ENCODE data around the gene CNN2. TPM values are rescaled to one million over a fixed set of nuclear protein-coding genes. Genes with fewer than 3 reads are reported as not detected.

CNN2 gene
- total RNA-seq, 2 donors from 2014 or later: 82.9 to 101 TPM

DNA sequence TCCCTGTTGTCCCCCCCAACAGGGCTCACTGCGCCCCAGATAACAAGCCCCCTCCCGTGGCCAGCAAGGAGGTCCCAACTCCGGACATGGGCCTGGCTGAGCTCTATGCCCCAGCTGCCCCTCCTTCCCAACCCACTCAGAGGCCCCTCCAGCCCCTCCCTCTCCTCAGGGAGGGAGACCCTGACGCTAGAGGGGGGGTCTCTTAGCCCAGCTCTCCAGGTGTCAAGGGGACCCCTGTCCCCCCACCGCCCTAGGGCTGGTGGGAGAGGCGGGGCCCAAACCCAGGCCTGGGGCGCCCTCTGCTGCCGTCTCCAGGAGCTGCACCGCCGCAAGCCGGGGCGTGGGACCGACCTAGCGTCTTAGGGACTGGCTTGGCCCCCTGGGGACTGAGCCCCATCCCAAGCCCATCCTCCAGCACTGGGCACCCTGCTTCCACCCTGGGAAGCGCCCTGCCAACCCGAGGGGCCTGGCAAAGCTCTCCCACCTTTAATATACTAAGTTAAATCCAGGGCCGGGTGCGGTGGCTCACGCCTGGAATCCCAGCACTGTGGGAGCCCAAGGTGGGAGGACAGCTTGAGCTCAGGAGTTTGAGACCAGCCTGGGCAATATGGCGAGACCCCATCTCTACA is 24.8 kb upstream of the CNN2 start:
- no peak overlapping the region for H3K27ac ChIP-seq
- H3K4me1 ChIP-seq (replicated peaks): peaks cover 6% of the 10 kb centered on the region
- H3K4me3 ChIP-seq: no peak overlapping the region
- H3K36me3 ChIP-seq: no peaks in the 10 kb centered on the region
- DNase-seq (ENCODE audit: low spot score): no peak
- H3K27me3 ChIP-seq (replicated peaks; ENCODE audit: insufficient read depth): peaks cover 13% of the 10 kb centered on the region
- TF ChIP-seq POLR2AphosphoS5 (IDR thresholded peaks at IDR 0.05): no peak
- TF ChIP-seq, protein P1, sequence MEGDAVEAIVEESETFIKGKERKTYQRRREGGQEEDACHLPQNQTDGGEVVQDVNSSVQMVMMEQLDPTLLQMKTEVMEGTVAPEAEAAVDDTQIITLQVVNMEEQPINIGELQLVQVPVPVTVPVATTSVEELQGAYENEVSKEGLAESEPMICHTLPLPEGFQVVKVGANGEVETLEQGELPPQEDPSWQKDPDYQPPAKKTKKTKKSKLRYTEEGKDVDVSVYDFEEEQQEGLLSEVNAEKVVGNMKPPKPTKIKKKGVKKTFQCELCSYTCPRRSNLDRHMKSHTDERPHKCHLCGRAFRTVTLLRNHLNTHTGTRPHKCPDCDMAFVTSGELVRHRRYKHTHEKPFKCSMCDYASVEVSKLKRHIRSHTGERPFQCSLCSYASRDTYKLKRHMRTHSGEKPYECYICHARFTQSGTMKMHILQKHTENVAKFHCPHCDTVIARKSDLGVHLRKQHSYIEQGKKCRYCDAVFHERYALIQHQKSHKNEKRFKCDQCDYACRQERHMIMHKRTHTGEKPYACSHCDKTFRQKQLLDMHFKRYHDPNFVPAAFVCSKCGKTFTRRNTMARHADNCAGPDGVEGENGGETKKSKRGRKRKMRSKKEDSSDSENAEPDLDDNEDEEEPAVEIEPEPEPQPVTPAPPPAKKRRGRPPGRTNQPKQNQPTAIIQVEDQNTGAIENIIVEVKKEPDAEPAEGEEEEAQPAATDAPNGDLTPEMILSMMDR (IDR thresholded peaks at IDR 0.05): peak; percentile 44 to 86 (median 66)
- peak; percentile 8 for TF ChIP-seq POLR2A (IDR thresholded peaks at IDR 0.05)
- no peaks in the 10 kb centered on the region for H3K9me3 ChIP-seq
- intact Hi-C loops (cut with DNase I): loop anchor here (1.0 kb wide), 1 partner anchor 80 kb away; no protein-coding TSS in a partner anchor
- WGBS: 9% methylated on average over 20 of the region's 20 CpGs

GRCh38 chr19:1002600-1002999 is 23.8 kb upstream of the CNN2 start:
- no peak for TF ChIP-seq POLR2AphosphoS5 (IDR thresholded peaks at IDR 0.05)
- TF ChIP-seq POLR2A (IDR thresholded peaks at IDR 0.05): no peak
- TF ChIP-seq, protein P1 (IDR thresholded peaks at IDR 0.05): no peak
- no peak for DNase-seq (ENCODE audit: low spot score)
- no peak overlapping the region for H3K27ac ChIP-seq
- 75% methylated on average over 4 of the region's 4 CpGs for WGBS
- peaks cover 13% of the 10 kb centered on the region for H3K27me3 ChIP-seq (replicated peaks; ENCODE audit: insufficient read depth)
- no peak overlapping the region for H3K4me3 ChIP-seq
- intact Hi-C loops (cut with DNase I): no loop called here
- no peaks in the 10 kb centered on the region for H3K36me3 ChIP-seq
- peaks cover 6% of the 10 kb centered on the region for H3K4me1 ChIP-seq (replicated peaks)
- no peaks in the 10 kb centered on the region for H3K9me3 ChIP-seq

- Histone ChIP-seq H3K4me3 (no peak overlapping the region), H3K4me1 (replicated peaks) (peaks cover 6% of the 10 kb centered on the region), H3K27me3 (replicated peaks; ENCODE audit: insufficient read depth) (peaks cover 11% of the 10 kb centered on the region), H3K36me3 (no peaks in the 10 kb centered on the region), H3K9me3 (no peaks in the 10 kb centered on the region), H3K27ac (no peak overlapping the region)
- WGBS: 84% methylated on average over 21 of the region's 37 CpGs
- no peak for DNase-seq (ENCODE audit: low spot score)
- no peak for TF ChIP-seq POLR2AphosphoS5 (IDR thresholded peaks at IDR 0.05)
- TF ChIP-seq, protein P1 (IDR thresholded peaks at IDR 0.05): no peak
- no peak for TF ChIP-seq POLR2A (IDR thresholded peaks at IDR 0.05)
- intact Hi-C loops (cut with DNase I): no loop called here
These were observed 23.1 kb upstream of the CNN2 start for GRCh38 chr19:1003283-1003682.

DNA sequence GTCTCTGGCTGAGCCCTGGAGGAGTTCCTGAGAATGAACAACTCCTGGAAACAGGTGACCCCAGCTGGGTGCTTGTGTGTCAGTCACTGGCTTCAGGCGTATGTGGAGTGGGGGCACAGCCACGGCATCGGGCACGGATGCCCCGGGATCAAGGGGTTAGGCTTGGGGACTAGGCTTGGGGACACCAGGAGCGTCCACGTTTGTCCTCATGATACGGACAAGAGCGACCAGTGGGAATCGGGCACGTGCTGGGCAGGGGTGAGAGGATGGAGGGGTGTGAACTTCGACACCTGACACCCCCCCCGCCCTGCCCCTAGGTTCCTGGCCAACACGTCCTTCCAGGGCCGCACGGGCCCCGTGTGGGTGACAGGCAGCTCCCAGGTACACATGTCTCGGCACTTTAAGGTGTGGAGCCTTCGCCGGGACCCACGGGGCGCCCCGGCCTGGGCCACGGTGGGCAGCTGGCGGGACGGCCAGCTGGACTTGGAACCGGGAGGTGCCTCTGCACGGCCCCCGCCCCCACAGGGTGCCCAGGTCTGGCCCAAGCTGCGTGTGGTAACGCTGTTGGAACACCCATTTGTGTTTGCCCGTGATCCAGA is 22.1 kb upstream of the CNN2 start:
- Histone ChIP-seq H3K27ac (no peak overlapping the region), H3K4me3 (no peak overlapping the region), H3K9me3 (no peaks in the 10 kb centered on the region), H3K36me3 (no peaks in the 10 kb centered on the region), H3K27me3 (replicated peaks; ENCODE audit: insufficient read depth) (peaks cover 5% of the 10 kb centered on the region), H3K4me1 (replicated peaks) (peaks cover 6% of the 10 kb centered on the region)
- intact Hi-C loops (cut with DNase I): no loop called here
- DNase-seq (ENCODE audit: low spot score): no peak
- WGBS: 66% methylated on average over 20 of the region's 32 CpGs
- no peak for TF ChIP-seq POLR2A (IDR thresholded peaks at IDR 0.05)
- TF ChIP-seq, protein P1 (IDR thresholded peaks at IDR 0.05): no peak
- TF ChIP-seq POLR2AphosphoS5 (IDR thresholded peaks at IDR 0.05): no peak
